Inflammatory macrophage treated with lipopolysaccharide for 4 hours (primary cell): ENCODE measurements around the gene SLC12A8.

Source experiments
- DNase-seq: peaks from one replicate; pipeline ENCODE4 v3.0.0-alpha.2; 2020

SLC12A8 gene

DNA sequence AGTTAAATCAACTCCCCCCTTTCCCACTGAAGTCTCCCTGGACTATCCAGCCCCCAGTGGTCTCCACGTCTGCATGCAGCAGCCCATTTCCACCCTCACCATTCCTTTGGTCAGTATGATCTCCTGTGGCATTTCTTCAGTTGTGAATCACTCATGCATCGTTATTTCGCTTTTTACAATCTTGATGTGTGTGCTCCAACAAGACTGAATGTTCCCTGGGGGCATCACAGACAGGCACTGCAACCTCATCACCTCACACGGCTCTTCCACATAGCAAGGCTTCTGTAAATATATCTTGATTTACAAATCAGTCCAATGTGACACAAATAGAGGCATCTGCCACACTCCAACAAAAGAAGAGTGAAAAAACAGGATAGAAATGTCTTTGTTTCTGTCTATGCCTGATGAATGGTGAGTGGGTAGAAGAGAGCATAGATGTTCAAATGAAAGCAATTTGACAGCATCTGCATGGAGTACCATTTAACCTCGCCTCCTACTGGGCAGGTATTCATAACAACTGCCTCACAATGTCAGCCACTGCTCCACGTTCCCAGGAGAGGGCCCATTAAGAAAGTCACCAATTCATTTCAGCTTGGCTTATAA, 162.0 kb downstream of the SLC12A8 start:
- DNase-seq, result no peak

DNA sequence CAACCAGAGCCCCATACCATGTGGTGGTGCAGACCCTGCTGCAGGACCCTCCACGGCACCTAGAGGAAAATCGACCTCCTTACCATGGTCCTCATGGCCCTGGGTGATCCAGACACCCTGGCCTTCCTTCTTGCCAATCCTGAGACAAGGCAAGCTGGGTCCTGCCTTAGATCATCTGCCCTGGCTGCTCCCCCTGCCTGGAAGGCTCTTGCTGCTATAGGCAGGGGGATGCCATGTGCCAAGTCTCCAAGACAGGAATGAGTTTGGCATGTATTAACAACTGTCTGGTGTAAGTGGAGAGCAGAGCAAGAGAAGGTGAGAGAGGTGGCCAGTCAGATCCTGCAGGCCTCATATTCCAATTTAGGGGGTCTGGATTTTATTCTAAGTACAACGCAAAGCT, 164.3 kb downstream of the SLC12A8 start:
- no peak for DNase-seq

- no peak for DNase-seq
These were observed 166.6 kb downstream of the SLC12A8 start for GRCh38 chr3:125045965-125046364.

DNA sequence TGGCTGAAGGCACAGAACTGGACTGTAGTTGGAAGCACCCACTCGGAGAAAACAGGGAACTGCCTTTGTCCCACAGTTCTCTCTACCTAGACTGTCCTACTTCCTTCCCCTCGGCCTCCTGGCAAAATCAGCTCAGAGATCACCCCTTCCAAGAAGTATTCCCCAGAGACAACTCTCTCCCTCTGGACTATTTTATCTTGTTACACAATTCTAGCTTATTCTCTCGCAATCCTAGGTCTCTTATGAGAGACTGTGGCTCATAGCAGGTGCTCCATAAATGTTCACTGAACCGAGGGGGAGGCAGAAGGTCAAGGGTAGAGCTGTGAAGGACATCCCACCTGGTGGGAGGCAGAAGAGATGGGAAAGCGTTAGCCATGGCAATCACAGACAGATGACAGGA, 167.4 kb downstream of the SLC12A8 start:
- no peak for DNase-seq

DNA sequence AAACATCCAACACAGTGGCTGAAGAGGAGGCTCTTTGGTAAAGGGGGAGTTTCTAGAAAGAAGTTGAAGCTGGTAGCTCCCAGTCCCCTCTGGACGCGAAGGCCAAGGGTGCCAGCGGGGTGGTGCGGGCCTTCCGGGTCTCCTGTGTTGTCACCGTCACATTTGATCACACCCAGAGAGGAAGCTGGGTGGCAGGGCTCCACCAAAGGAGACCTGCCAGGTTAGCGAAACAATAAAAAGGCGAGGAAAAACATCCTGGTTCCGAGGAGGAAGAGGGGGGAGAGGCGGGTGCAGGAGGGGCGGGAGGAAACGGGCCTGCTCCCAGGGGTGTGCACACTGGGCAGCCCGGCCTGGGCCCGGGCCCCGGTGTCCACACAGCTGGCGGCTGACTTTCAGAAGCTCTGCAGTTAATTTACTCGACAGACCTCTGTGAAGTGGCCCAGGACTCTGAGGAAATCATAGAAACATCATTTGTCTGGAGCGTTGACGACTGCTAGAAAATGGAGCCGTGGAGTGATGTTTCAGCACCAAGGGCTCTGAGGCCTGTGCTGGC, 168.9 kb downstream of the SLC12A8 start:
- DNase-seq, result no peak

DNA sequence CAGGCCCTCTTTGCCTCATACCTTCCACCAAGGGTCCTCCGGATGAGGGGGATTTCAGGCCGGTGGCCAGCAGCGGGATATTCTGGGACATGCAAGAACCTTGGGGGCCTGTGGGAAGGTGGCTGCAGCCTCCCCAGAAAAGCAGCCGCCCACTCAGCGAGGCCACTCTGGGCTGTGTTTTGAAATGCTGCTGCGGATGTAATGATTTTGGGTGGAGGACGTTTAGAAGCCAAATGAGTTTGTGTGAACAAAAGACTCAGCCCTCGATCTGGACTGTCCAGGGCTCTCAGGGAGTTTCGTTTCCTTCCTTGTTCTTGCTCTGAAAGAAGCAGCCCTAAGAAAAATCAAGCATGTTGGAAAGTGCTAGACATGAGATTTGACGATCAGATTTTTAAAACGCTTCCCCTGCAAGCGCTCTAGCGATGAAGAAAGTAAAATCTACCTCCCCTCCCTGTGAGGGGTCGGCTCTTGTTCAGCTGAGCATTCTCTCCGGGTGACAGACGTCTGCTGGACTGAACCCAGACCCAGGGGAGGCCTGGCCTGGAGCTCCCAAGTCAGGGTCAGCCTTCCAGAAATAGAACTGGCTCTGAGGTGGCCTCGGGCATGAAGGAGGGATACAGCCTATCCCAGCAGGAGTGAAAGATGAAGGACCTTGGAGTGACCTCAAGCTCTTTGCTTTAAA, 169.7 kb downstream of the SLC12A8 start:
- no peak for DNase-seq

DNA sequence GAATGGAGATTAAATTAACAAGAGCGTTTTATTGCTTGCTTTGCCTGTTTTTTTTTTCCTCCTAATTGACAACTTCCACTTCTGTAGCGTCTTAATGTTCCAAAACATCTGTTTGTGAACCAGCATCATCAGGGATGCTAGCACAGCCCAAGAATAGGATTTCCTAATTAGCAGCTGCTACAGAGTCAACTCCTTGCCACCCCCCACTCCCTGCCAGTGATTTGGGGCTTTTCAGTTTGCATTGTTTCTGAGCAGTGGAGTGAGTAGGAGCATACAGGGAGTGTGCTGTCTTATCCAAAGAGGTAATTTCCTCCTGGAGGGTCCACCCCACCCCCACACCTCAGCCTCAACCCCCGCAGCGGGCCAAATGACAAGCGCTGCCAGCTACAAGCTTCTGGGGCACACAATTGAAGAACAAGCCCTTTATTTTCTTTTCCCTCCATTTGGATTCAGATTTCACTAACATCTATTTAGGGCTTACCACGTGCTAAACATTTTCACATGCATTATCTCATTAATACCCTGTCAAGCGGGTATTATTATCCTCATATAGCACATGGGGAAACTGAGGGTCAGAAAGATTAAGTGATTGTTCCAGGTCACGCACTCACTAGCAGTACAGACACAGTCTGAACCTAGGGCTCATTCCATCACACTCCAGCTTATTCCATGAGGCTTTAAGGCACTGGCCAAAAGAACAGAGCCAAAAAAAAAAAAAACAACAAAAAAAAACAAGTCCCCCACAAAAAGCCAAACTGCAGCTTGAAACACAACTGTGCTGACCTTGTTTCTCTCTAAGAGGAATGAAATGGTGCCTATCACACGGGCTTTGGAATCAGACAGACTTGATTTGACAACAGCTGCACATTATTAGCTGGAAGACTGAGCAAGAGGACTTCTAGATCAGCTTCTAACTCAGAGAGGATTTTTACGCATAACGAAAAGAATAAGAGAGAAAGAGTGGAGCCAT, 173.1 kb downstream of the SLC12A8 start:
- DNase-seq, result no peak

GRCh38 chr3:125037498-125038150, 174.9 kb downstream of the SLC12A8 start:
- no peak for DNase-seq

DNA sequence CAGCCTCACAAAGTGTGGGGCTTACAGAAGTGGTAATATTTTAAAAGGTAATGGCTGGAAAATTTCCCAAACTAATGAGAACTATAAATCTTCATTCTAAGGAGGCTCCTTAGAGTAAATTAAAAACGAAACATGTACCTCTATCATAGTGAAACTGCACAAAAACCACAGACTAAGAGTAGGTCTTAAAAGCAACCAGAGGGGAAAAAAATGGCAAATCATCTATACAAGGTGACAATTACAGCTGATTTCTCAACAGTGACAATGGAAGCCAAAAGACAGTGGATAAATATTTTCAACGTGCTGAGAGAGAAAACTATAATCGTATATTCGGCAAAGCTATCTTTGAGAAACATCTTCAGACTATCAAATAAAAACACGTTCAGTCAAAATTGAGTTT, 177.3 kb downstream of the SLC12A8 start:
- DNase-seq, result no peak

GRCh38 chr3:125033616-125034015, 178.9 kb downstream of the SLC12A8 start:
- no peak for DNase-seq

DNA sequence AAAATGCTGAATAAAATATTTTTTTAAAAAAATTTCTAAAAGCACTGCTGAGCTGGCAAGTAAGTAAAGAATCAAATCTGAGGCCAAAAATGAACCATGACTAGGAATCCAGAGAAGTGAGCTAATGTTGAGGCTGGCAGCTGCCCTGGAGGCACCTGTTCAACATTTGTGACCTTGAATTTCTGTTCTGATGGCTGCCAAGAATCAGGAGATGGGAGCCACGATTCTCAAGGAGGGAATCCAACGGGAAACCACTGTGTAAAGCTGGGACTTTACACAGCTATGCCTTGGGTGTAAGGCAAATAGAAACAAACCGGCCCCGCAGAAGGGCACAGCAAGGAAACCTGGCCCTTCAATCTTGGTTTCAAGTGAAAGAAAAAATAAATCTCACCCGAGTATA, 179.4 kb downstream of the SLC12A8 start:
- no peak for DNase-seq

- DNase-seq, result no peak
These were observed 179.9 kb downstream of the SLC12A8 start for GRCh38 chr3:125032683-125033082.
